H1 (cell line): ENCODE data around the gene ARSB. TPM values are rescaled to one million over a fixed set of nuclear protein-coding genes. Genes with fewer than 3 reads are reported as not detected.

Experiments used
- CTCF ChIA-PET: fragments of 300-600 bp; sonication (Branson Sonifier 250); formaldehyde crosslinking; loops from one replicate; lab custom pipeline; 2021; ENCODE audit not compliant: partially characterized antibody; lab: Charles Lee
- POLR2A ChIA-PET: fragments of 300-600 bp; sonication (Branson Sonifier 250); formaldehyde crosslinking; loops from one replicate; lab custom pipeline; 2021; ENCODE audit warnings: inconsistent platforms; ENCODE audit not compliant: partially characterized antibody; lab: Charles Lee
- DNase-seq, 2 experiments: peaks; one replicate each; pipeline versions ENCODE4 v3.0.0 to v3.0.0-alpha.2; 2010 to 2022; ENCODE audit warnings: low spot score in 2 of 2, low read depth in 1 of 2, mixed read lengths in 1 of 2
- FAIRE-seq: peaks from 2 replicates; lab custom pipeline; 2011; peaks lifted over from hg19 to GRCh38; lab: Jason Lieb, UNC
- H2AFZ ChIP-seq: 2 replicates; pipeline ENCODE4 v1.8.1; 2012; ENCODE audit warnings: low read length, inconsistent platforms
- H2AK5ac ChIP-seq: 2 replicates; pipeline ENCODE4 v1.6.1; 2013; ENCODE audit warnings: low read depth, low read length
- H2BK120ac ChIP-seq: replicated peaks from 2 replicates; pipeline ENCODE3; 2013; ENCODE audit warnings: low read depth, low read length, inconsistent platforms
- H2BK12ac ChIP-seq: 2 replicates; pipeline ENCODE4 v1.6.1; 2013; ENCODE audit warnings: low read depth, low read length
- H2BK15ac ChIP-seq: 2 replicates; pipeline ENCODE4 v1.6.1; 2013; ENCODE audit warnings: low read length
- H2BK20ac ChIP-seq: 2 replicates; pipeline ENCODE4 v1.6.1; 2013; ENCODE audit warnings: low read length
- H2BK5ac ChIP-seq: 2 replicates; pipeline ENCODE4 v1.6.1; 2013; ENCODE audit warnings: low read depth, low read length
- H3K14ac ChIP-seq: 2 replicates; pipeline ENCODE4 v1.6.1; 2013; ENCODE audit warnings: inconsistent platforms; ENCODE audit not compliant: insufficient read length
- H3K18ac ChIP-seq: 2 replicates; pipeline ENCODE4 v1.6.1; 2013; ENCODE audit warnings: low read length; ENCODE audit errors: extremely low read depth
- H3K23ac ChIP-seq: 2 replicates; pipeline ENCODE4 v1.6.1; 2013; ENCODE audit warnings: inconsistent platforms; ENCODE audit not compliant: insufficient read length
- H3K23me2 ChIP-seq: 2 replicates; pipeline ENCODE4 v1.6.1; 2013; ENCODE audit warnings: low read depth, low read length
- H3K27ac ChIP-seq: 2 replicates; pipeline ENCODE4 v1.6.1; 2011; ENCODE audit warnings: low read depth, low read length, inconsistent platforms
- H3K27me3 ChIP-seq, 4 experiments: replicated peaks in 1 of 4; 1 replicate in 1 of 4; 2 replicates in 3 of 4; pipeline versions ENCODE4 v1.6.1 to v1.8.1; 2011 to 2013; ENCODE audit warnings: low read length in 3 of 4, mild to moderate bottlenecking in 3 of 4, inconsistent platforms in 2 of 4, mixed read lengths in 2 of 4, moderate library complexity in 1 of 4; ENCODE audit not compliant: control insufficient read depth in 3 of 4, insufficient read depth in 3 of 4; ENCODE audit errors: extremely low read depth in 1 of 4
- H3K36me3 ChIP-seq, 4 experiments: 2 replicates each; pipeline versions ENCODE4 v1.6.1 to v1.8.1; 2011 to 2013; ENCODE audit warnings: mild to moderate bottlenecking in 4 of 4, low read length in 3 of 4, moderate library complexity in 2 of 4, control low read depth in 1 of 4, inconsistent platforms in 1 of 4; ENCODE audit not compliant: insufficient read depth in 4 of 4, control insufficient read depth in 2 of 4
- H3K4ac ChIP-seq: replicated peaks from 2 replicates; pipeline ENCODE3; 2013; ENCODE audit warnings: low read length, low read depth, mixed read lengths, inconsistent platforms; ENCODE audit not compliant: insufficient read length
- H3K4me1 ChIP-seq, 4 experiments: replicated peaks in 1 of 4; 1 replicate in 1 of 4; 2 replicates in 3 of 4; pipeline versions ENCODE4 v1.6.1 to v1.8.1; 2011 to 2013; ENCODE audit warnings: low read length in 3 of 4, inconsistent platforms in 2 of 4, mixed read lengths in 1 of 4; ENCODE audit not compliant: insufficient read depth in 4 of 4, control insufficient read depth in 3 of 4
- H3K4me2 ChIP-seq, 2 experiments: 2 replicates each; pipeline versions ENCODE4 v1.6.1 to v1.8.1; 2011 to 2013; ENCODE audit warnings: low read depth in 2 of 2, low read length in 2 of 2, control low read depth in 1 of 2, inconsistent platforms in 1 of 2, mild to moderate bottlenecking in 1 of 2; ENCODE audit not compliant: insufficient read depth in 1 of 2
- H3K4me3 ChIP-seq, 4 experiments: fragments of 200-600, 300-600 bp in 1 of 4; sonication (generic), shearing (Covaris generic), sonication (Bioruptor Twin) in 1 of 4; 2 replicates each; pipeline versions ENCODE4 v1.5.1 to v1.8.1; 2011 to 2016; ENCODE audit warnings: low read length in 4 of 4, low read depth in 3 of 4, control low read depth in 2 of 4, inconsistent platforms in 2 of 4, mild to moderate bottlenecking in 2 of 4, mixed read lengths in 1 of 4, moderate library complexity in 1 of 4; ENCODE audit not compliant: insufficient read depth in 2 of 4; ENCODE audit errors: extremely low read depth in 1 of 4
- H3K56ac ChIP-seq: replicated peaks from 2 replicates; pipeline ENCODE3; 2013; ENCODE audit warnings: low read depth, mild to moderate bottlenecking, mixed read lengths, low read length, inconsistent platforms; ENCODE audit not compliant: insufficient read length
- H3K79me1 ChIP-seq: 2 replicates; pipeline ENCODE4 v1.6.1; 2013; ENCODE audit warnings: low read depth, low read length, control low read depth
- H3K79me2 ChIP-seq, 2 experiments: 2 replicates each; pipeline versions ENCODE4 v1.6.1 to v1.8.1; 2012 to 2013; ENCODE audit warnings: low read length in 2 of 2, mild to moderate bottlenecking in 2 of 2, inconsistent platforms in 1 of 2; ENCODE audit not compliant: insufficient read depth in 2 of 2, control insufficient read depth in 1 of 2
- H3K9ac ChIP-seq, 4 experiments: replicated peaks in 1 of 4; 1 replicate in 1 of 4; 2 replicates in 3 of 4; pipeline versions ENCODE4 v1.6.1 to v1.8.1; 2011 to 2013; ENCODE audit warnings: low read depth in 3 of 4, low read length in 3 of 4, control low read depth in 2 of 4, mild to moderate bottlenecking in 2 of 4, moderate library complexity in 2 of 4, inconsistent platforms in 1 of 4; ENCODE audit errors: extremely low read depth in 1 of 4
- H3K9me3 ChIP-seq, 2 experiments: 2 replicates each; pipeline versions ENCODE4 v1.6.1 to v1.8.1; 2012 to 2013; ENCODE audit warnings: mild to moderate bottlenecking in 2 of 2, moderate library complexity in 2 of 2, control low read depth in 1 of 2, inconsistent platforms in 1 of 2, low read depth in 1 of 2, low read length in 1 of 2, mixed read lengths in 1 of 2; ENCODE audit not compliant: insufficient read depth in 2 of 2
- H4K20me1 ChIP-seq, 2 experiments: replicated peaks in 1 of 2; 2 replicates each; pipeline versions ENCODE3 to v1.8.1; 2011 to 2013; ENCODE audit warnings: inconsistent platforms in 2 of 2, low read length in 2 of 2, mild to moderate bottlenecking in 1 of 2; ENCODE audit not compliant: insufficient read depth in 2 of 2, control insufficient read depth in 1 of 2
- H4K5ac ChIP-seq: 2 replicates; pipeline ENCODE4 v1.6.1; 2013; ENCODE audit warnings: low read length, low read depth, mixed read lengths, inconsistent platforms; ENCODE audit not compliant: insufficient read length
- H4K8ac ChIP-seq: 2 replicates; pipeline ENCODE4 v1.8.0; 2013; ENCODE audit warnings: mild to moderate bottlenecking, moderate library complexity, low read length, inconsistent platforms; ENCODE audit not compliant: insufficient read depth; ENCODE audit errors: extremely low read depth
- H4K91ac ChIP-seq: replicated peaks from 2 replicates; pipeline ENCODE3; 2013; ENCODE audit warnings: low read length, mixed read lengths, inconsistent platforms; ENCODE audit not compliant: insufficient read length
- ASH2L ChIP-seq: fragments of 200-600, 300-600 bp; sonication (generic); IDR thresholded peaks from one replicate; pipeline ENCODE4 v1.7.1; 2017; ENCODE audit warnings: low read length
- JUN ChIP-seq: IDR thresholded peaks from 2 replicates; pipeline ENCODE4 v1.6.1; 2011; ENCODE audit warnings: low read depth, mild to moderate bottlenecking, improper control_type of control experiment, low read length
- JUND ChIP-seq: IDR thresholded peaks from 2 replicates; pipeline ENCODE4 v1.6.1; 2011; ENCODE audit warnings: mild to moderate bottlenecking, improper control_type of control experiment, low read length
- NANOG ChIP-seq: IDR thresholded peaks from 2 replicates; pipeline ENCODE4 v1.6.1; 2011; ENCODE audit warnings: low read length, low read depth, mild to moderate bottlenecking, inconsistent platforms; ENCODE audit not compliant: insufficient read depth, poor library complexity, severe bottlenecking
- RAD21 ChIP-seq, 2 experiments: IDR thresholded peaks in 1 of 2; conservative IDR thresholded peaks in 1 of 2; 2 replicates each; pipeline ENCODE4 v1.6.1; 2011; ENCODE audit warnings: low read depth in 2 of 2, low read length in 2 of 2, improper control_type of control experiment in 1 of 2, inconsistent platforms in 1 of 2, mild to moderate bottlenecking in 1 of 2, moderate library complexity in 1 of 2
- RFX5 ChIP-seq: IDR thresholded peaks from 2 replicates; pipeline ENCODE4 v1.6.1; 2011; ENCODE audit warnings: low read depth, low read length, improper control_type of control experiment, borderline replicate concordance
- SP4 ChIP-seq: IDR thresholded peaks from 2 replicates; pipeline ENCODE4 v1.6.1; 2012; ENCODE audit warnings: low read length, inconsistent platforms
- TCF12 ChIP-seq: IDR thresholded peaks from 2 replicates; pipeline ENCODE4 v1.6.1; 2011; ENCODE audit warnings: low read depth, mild to moderate bottlenecking, low read length
- TEAD4 ChIP-seq: IDR thresholded peaks from 2 replicates; pipeline ENCODE4 v1.6.1; 2012; ENCODE audit warnings: low read depth, low read length, inconsistent platforms, mixed read lengths
- USF2 ChIP-seq: IDR thresholded peaks from 2 replicates; pipeline ENCODE4 v1.6.1; 2011; ENCODE audit warnings: low read length, improper control_type of control experiment
- WGBS, 2 experiments: shearing (Covaris generic) in 1 of 2; methylation state at CpG; one replicate each; pipeline versions ENCODE4 v1.1.6 to v1.1.7; 2013 to 2015; ENCODE audit warnings: low lambda C conversion rate in 2 of 2, mixed read lengths in 2 of 2, inconsistent platforms in 1 of 2, low coverage in 1 of 2, missing lambda C conversion rate in 1 of 2; ENCODE audit not compliant: insufficient replicate concordance in 2 of 2, insufficient coverage in 1 of 2, insufficient read length in 1 of 2; ENCODE audit errors: extremely low coverage in 1 of 2, missing lambda C conversion rate in 1 of 2; 5-methylcytosine and 5-hydroxymethylcytosine counted together
- polyA plus RNA-seq, 7 experiments: library from polyadenylated mRNA; depleted of rRNA in 3 of 7; stranded (reverse) in 5 of 7; unstranded in 2 of 7; fragments of >200 nt in 5 of 7; fragments of 200-250 nt in 2 of 7; gene quantifications; 1 replicate in 5 of 7; 2 replicates in 1 of 7; 4 replicates in 1 of 7; pipeline versions ENCODE4 v1.2.1 to v1.2.3, GENCODE V29; 2011 to 2013; ENCODE audit warnings: missing spikeins in 2 of 7, mixed read lengths in 2 of 7
- total RNA-seq: library from RNA; stranded (reverse); fragmentation: NEBNext Ultra II Directional; extraction: Animal tissue kit (Norgen Biotek cat#: 25700); gene quantifications from 2 replicates; pipeline ENCODE4 v1.2.1, GENCODE V29; 2021

The ARSB gene
- total and polyA plus RNA-seq, 2 of the 8 experiments (the other 6 are each of a cell fraction or from before 2014, with no cell fraction given), result 6.4 to 13.9 TPM

- Histone ChIP-seq H3K56ac (no peak overlapping the region), H4K91ac (peak overlapping the region; percentile 48), H3K27me3 (no peaks in the 10 kb centered on the region), H2BK120ac (peak overlapping the region; percentile 79), H3K9me3 (no peaks in the 10 kb centered on the region), H4K5ac (no peak overlapping the region), H4K20me1 (no peaks in the 10 kb centered on the region), H2AK5ac (no peak overlapping the region; the same call in 1 of the 2 replicates), H2AFZ (no peak overlapping the region), H2BK5ac (0 out of 2 replicates have a peak overlapping the region, but pooled peaks have one; percentile 8), H3K36me3 (no peaks in the 10 kb centered on the region), H3K18ac (no peak overlapping the region), H3K4me3 (no peak overlapping the region), H3K14ac (no peak overlapping the region), H3K23ac (no peak overlapping the region), H2BK12ac (no peak overlapping the region; the same call in 1 of the 2 replicates), H3K79me2 (no peaks in the 10 kb centered on the region), H3K79me1 (no peaks in the 10 kb centered on the region), H3K23me2 (no peaks in the 10 kb centered on the region), H2BK20ac (no peak overlapping the region), H3K4me1 (peaks cover 0 to 8% (median 5%) of the 10 kb centered on the region in 4 experiments; a peak in 4 of 7 replicates), H3K9ac (no peak overlapping the region), H3K27ac (no peak overlapping the region), H3K4me2 (no peak overlapping the region), H2BK15ac (no peak overlapping the region), H3K4ac (no peak overlapping the region), H4K8ac (no peak overlapping the region)
- no peak for DNase-seq
- ChIA-PET POLR2A (no interaction called here), CTCF (interaction anchor here (0.8 to 1.4 kb wide), 2 partner anchors 11 to 158 kb away, joined by 3 read pairs; no protein-coding TSS in a partner anchor)
- WGBS, 2 experiments, result 93% methylated on average over 7 of the region's 7 CpGs; no CpG with 5 or more reads in 1 of the 2 experiments
- no peak for FAIRE-seq
- TF ChIP-seq NANOG, result no peak
- no peak for TF ChIP-seq RAD21 (IDR thresholded peaks at IDR 0.05 in 1 of 2, conservative IDR thresholded peaks at IDR 0.05 in 1 of 2; ENCODE audit: low read depth in 2 of 2, low read length in 2 of 2)
- no peak for TF ChIP-seq JUN
- TF ChIP-seq TEAD4, result no peak
- TF ChIP-seq ASH2L, result no peak
- TF ChIP-seq RFX5, result no peak
- TF ChIP-seq USF2, result no peak
- no peak for TF ChIP-seq SP4
- no peak for TF ChIP-seq TCF12
- TF ChIP-seq JUND, result no peak
Measured at GRCh38 chr5:78727786-78728761, 257.0 kb downstream of the ARSB start.
